HT1080 (cell line): ENCODE results near the gene DISC1. TPM values are rescaled to one million over a fixed set of nuclear protein-coding genes. Genes with fewer than 3 reads are reported as not detected.
A peak's percentile ranks its signal among the peaks of the same experiment; 100 is the strongest.
"Not testable (repeated sequence)": the region's sequence is repeated elsewhere in the genome, so short reads cannot be mapped to it uniquely, and the experiment has no call there.

ENCODE experiments used
- DNase-seq: peaks from one replicate; pipeline ENCODE4 v3.0.0-alpha.2; 2015; ENCODE audit warnings: low read depth
- total RNA-seq: library from RNA; depleted of rRNA; stranded (reverse); fragments of >200 nt; shearing (Covaris generic); gene quantifications from 2 replicates; pipeline ENCODE4 v1.2.3, GENCODE V29; 2014

Gene DISC1
- total RNA-seq, 1 experiment from 2014 or later: 5.5 TPM

- no peak for DNase-seq
Observed at GRCh38 chr1:231943084-231943483, 316.5 kb downstream of the DISC1 start.

DNA sequence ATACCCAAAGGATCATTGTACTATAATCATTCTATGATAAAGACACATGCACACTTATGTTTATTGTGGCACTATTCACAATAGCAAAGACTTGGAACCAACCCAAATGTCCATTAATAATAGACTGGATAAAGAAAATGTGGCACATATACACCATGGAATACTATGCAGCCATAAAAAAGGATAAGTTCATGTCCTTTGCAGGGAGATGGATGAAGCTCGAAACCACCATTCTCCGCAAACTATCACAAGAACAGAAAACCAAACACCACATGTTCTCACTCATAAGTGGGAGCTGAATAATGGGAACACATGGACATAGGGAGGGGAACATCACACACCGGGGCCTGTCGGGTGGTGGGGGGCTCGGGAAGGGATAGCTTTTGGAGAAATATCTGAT is 321.5 kb downstream of the DISC1 start:
- not testable (repeated sequence) for DNase-seq

- no peak for DNase-seq
Observed at GRCh38 chr1:231949277-231950091, 322.9 kb downstream of the DISC1 start.

DNA sequence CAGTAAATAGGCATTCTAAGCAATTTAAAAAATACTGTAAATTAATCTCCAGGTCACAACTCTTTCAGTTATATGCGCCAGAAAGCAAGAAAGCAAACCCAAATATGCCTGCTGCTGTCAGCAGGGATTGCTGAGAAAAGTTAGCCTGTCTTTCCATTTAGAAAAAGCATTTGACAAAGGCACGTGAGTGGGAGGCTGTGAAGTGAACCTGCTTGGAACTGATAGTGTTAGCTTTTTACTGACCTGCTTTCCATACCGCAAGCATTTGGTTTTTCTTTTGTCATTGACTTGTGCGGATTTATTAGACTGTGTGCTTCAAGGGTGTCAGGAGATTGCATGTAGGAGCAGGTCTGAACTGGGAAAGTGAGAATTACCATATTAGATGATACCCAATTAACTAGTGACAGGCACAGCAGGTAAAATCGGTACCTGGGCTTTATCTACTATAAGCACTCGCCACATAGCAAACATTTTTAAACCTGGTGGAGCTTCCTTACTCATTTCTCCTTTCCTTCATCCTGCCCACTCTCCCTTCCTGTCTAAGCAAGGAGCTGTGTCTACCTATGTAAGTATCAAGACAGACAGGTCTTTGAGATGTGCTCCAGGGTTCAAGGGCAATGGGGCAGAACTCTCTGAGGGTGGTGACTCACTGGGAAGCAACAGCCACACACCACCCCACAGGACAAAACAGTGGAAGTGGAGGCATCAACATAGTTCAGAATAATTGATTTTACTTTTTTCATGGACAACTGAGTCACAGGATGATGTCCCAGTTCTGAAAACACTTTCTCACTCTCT is 323.9 kb downstream of the DISC1 start:
- peak; percentile 8 for DNase-seq

- DNase-seq: peak; percentile 81
Observed at GRCh38 chr1:231951374-231951773, 324.8 kb downstream of the DISC1 start.

DNA sequence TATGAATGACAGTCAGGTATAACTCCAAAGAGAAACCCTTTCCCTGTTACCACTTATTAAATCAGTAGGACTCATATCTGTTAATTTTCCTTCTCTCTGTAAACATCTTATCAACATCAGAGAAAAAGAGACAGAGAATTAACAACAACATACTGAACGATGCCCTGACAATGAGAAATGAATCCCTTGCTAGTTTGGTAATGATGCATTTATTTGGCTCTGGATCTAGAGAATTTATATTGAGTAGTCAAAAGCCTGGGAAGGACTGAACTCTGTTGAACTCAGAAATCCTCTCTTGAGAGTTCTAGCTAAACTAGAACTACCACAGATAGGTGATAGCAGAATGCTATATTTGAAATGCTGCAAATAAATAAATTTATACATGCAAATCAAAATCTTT is 325.6 kb downstream of the DISC1 start:
- no peak for DNase-seq

- no peak for DNase-seq
Observed at GRCh38 chr1:231953660-231954059, 327.1 kb downstream of the DISC1 start.

- DNase-seq: no peak
Observed at GRCh38 chr1:231954751-231955150, 328.2 kb downstream of the DISC1 start.

GRCh38 chr1:231957359-231957758 is 330.8 kb downstream of the DISC1 start:
- no peak for DNase-seq

- no peak for DNase-seq
Observed at GRCh38 chr1:231958448-231958847, 331.9 kb downstream of the DISC1 start.

GRCh38 chr1:231959225-231959884 is 332.8 kb downstream of the DISC1 start:
- DNase-seq: no peak

DNA sequence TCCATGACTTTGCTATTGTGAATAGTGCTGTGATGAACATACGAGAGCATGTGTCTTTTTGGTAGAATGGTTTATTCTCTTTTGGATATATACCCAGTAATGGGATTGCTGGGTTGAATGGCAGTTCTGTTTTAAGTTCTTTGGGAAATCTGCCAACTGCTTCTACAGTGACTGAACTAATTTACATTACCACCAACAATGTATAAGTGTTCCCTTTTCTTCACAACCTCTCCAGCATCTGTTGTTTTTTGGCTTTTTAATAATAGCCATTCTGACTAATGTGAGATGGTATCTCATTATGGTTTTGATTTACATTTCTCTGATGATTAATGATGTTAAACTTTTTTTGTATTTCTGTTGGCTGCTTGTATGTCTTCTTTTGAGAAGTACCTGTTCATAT is 335.2 kb downstream of the DISC1 start:
- not testable (repeated sequence) for DNase-seq

- DNase-seq: no peak
Observed at GRCh38 chr1:231962636-231963035, 336.0 kb downstream of the DISC1 start.

- no peak for DNase-seq
Observed at GRCh38 chr1:231964241-231964640, 337.7 kb downstream of the DISC1 start.

DNA sequence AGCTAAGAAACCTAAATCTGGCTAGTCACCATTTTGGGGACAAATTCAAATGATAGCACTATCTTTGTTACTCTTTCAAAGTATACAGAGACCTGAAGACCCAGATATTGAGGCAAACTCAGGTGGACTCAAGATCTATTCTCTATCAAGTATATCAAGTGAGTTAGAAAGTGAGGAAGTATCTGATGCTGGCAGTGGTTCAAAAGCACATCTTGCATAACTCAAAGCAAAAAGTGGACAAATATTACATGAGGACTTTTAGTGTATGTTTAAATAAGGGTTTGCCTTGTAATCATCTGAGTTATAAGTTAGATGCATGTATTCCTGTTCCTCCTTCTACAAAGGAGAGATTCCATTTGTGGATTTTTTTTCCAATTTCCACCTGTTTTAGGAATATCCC is 338.4 kb downstream of the DISC1 start:
- DNase-seq: no peak

DNA sequence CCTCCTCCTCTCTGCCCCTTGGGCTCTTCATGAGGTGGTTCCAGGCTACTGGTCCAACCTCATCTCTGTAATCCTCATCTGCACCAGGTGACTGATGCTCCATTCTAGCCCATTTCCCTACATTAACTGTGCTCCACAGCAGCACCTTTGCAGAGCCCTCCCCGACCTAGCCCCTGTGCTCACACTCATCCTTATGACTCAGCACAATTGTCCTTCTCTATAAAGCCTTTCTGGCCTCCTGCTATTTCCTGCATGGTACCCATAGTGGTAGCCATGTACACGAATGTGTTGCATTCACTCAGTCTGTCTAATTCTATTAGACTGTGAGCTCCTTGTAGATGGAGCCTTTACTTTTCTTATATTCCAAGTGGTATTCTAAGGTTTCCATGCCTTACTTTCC is 339.0 kb downstream of the DISC1 start:
- peak; percentile 50 for DNase-seq

- DNase-seq: no peak
Observed at GRCh38 chr1:231966983-231967382, 340.4 kb downstream of the DISC1 start.

DNA sequence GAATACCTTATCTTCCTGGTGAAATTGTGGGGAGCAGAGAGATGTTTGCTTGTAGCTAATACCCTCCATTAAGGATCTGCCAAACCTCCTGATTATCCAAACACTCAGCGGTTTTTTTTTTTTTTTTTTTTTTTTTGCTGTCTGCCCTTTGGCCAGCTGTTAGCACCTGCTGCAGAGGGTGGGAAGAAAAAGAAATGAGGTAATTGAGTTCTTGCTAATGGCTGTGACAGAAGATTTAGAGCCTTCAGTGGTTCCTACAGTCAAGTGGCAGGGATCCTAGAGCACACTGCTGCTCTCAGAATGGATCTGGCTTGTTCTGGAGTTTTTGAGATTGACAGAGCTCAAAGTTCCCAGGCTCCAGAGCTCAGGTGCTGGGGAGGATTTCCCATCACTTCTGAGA is 342.5 kb downstream of the DISC1 start:
- DNase-seq: no peak

DNA sequence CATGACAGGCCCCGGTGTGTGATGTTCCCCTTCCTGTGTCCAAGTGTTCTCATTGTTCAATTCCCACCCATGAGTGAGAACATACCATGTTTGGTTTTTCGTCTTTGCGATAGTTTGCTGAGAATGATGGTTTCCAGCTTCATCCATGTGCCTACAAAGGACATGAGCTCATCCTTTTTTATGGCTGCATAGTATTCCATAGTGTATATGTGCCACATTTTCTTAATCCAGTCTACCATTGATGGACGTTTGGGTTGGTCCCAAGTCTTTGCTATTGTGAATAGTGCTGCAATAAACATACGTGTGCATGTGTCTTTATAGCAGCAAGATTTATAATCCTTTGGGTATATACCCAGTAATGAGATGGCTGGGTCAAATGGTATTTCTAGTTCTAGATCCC is 343.2 kb downstream of the DISC1 start:
- not testable (repeated sequence) for DNase-seq

DNA sequence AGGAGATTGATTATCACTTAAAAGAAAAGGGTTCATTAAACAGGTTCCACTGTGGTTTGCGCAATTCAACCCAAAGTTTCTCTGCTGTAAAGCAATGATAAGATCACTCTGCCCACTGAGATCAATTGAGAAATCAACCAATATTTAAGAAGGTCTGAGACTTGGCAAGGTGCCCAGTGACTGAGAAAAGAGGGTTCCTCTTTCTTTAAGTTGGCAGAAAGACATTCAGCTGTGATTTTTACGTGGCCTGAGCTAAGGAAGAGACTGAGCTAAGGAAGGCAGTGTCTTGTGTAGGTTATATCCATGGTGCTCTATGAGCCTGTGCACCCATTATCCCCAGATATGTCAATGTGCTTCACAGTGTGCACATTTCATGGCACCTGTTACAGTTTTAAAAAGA is 344.1 kb downstream of the DISC1 start:
- no peak for DNase-seq

DNA sequence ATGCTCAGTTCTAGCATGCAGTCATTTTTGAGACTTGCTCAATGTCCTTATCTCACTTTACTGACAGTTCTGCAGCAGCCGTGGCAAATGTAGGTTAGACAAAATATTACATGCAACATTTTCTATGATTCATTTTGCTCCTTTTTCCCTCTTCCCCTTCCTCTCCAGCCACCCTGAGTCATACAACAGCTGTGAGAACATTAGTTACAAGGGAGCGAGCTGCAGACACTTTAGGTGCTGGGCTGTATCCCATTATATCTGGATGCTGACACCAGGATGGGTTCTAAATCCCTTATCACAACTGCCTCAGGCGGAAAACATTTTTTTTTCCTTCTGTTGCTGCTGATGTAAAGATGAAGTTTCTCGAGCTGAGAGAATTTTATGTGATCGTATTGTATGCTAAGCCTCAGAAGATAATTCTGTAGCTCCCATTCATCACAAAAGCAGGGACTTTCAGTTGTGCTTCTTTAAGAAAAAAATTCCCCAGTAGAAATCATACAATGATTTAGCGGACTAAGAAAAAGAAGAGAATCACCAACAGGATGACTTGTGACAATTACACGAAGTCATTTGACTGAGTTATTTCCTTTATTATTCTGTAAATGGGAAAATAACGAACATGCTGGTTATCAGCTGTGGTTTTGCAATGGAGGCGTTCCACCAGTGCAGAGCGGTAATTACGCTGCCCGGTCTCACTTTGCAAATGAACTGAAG is 345.0 kb downstream of the DISC1 start:
- peak; percentile 66 for DNase-seq

GRCh38 chr1:231972111-231972445 is 345.5 kb downstream of the DISC1 start:
- DNase-seq: no peak
